K562 (cell line): ENCODE data around the gene MAD1L1. TPM values are rescaled to one million over a fixed set of nuclear protein-coding genes. Genes with fewer than 3 reads are reported as not detected.

Experiments
- ATAC-seq: fragments of 200-7000 bp; cut with Tn5 transposase; 3 replicates; pipeline ENCODE4 v1.9.1; 2020; ENCODE audit warnings: moderate library complexity
- BruUV-seq: library from RNA; stranded (reverse); fragments of 400-500 nt; replicated peaks from 2 replicates; lab custom pipeline; 2021; lab: Mats Ljungman, UMichigan
- CTCF ChIA-PET: fragments of 300-600 bp; formaldehyde crosslinking; extraction: SDS; loops from one replicate; lab custom pipeline; 2021; ENCODE audit warnings: low intra/inter-chr PET ratio; lab: Yijun Ruan, JAX
- POLR2A ChIA-PET: fragments of 300-600, 350-650 bp; sonication (Branson Sonifier 250); formaldehyde crosslinking; extraction: SDS; loops from one replicate; lab custom pipeline; 2021; ENCODE audit warnings: antibody characterized with exemption, inconsistent platforms; lab: Yijun Ruan, JAX
- DNase-seq, 4 experiments: peaks; one replicate each; pipeline versions ENCODE4 v3.0.0 to v3.0.0-alpha.2; 2011 to 2018; ENCODE audit warnings: low spot score in 3 of 4, mixed read lengths in 3 of 4; ENCODE audit errors: extremely low read depth in 1 of 4
- FAIRE-seq: peaks from 2 replicates; lab custom pipeline; 2011; peaks lifted over from hg19 to GRCh38; lab: Jason Lieb, UNC
- H2AFZ ChIP-seq: 2 replicates; pipeline ENCODE4 v1.6.0; 2011; ENCODE audit warnings: low read depth, low read length, control low read depth, inconsistent platforms
- H3K27ac ChIP-seq: fragments of 200-600 bp; 3 replicates; pipeline ENCODE4 v1.8.0; 2011; ENCODE audit warnings: low read depth, mild to moderate bottlenecking, control low read depth, inconsistent platforms, low read length, moderate library complexity, mixed read lengths; ENCODE audit errors: extremely low read depth
- H3K27me3 ChIP-seq, 2 experiments: fragments of 300-600 bp in 1 of 2; 2 replicates in 1 of 2; 3 replicates in 1 of 2; pipeline versions ENCODE4 v1.6.0 to v1.8.0; 2011; ENCODE audit warnings: inconsistent platforms in 2 of 2, low read length in 2 of 2, mild to moderate bottlenecking in 1 of 2, mixed read lengths in 1 of 2, moderate library complexity in 1 of 2; ENCODE audit not compliant: control insufficient read depth in 2 of 2, insufficient read depth in 2 of 2
- H3K36me3 ChIP-seq: fragments of 300-600 bp; 3 replicates; pipeline ENCODE4 v1.8.0; 2011; ENCODE audit warnings: mild to moderate bottlenecking, low read length, inconsistent platforms; ENCODE audit not compliant: control insufficient read depth, insufficient read depth
- H3K4me1 ChIP-seq, 2 experiments: fragments of 200-600 bp in 1 of 2; replicated peaks in 1 of 2; 2 replicates in 1 of 2; 3 replicates in 1 of 2; pipeline versions ENCODE4 v1.5.1 to v1.8.0; 2011; ENCODE audit warnings: inconsistent platforms in 2 of 2, low read length in 2 of 2, mild to moderate bottlenecking in 1 of 2, mixed read lengths in 1 of 2, moderate library complexity in 1 of 2; ENCODE audit not compliant: control insufficient read depth in 2 of 2, insufficient read depth in 2 of 2
- H3K4me2 ChIP-seq: 2 replicates; pipeline ENCODE4 v1.6.1; 2011; ENCODE audit warnings: low read length, control low read depth, inconsistent platforms, mixed read lengths; ENCODE audit not compliant: insufficient read depth
- H3K4me3 ChIP-seq: fragments of 200-600 bp; sonication (generic), shearing (Covaris generic); 2 replicates; pipeline ENCODE4 v1.5.1; 2016; ENCODE audit warnings: control low read depth, inconsistent platforms
- H3K79me2 ChIP-seq: fragments of 200-600 bp; 3 replicates; pipeline ENCODE4 v1.8.0; 2011; ENCODE audit warnings: low read length, inconsistent platforms; ENCODE audit not compliant: control insufficient read depth, insufficient read depth
- H3K9ac ChIP-seq, 2 experiments: 2 replicates each; pipeline versions ENCODE4 v1.6.0 to v1.6.1; 2011; ENCODE audit warnings: low read depth in 2 of 2, low read length in 2 of 2, control low read depth in 1 of 2, inconsistent platforms in 1 of 2, mild to moderate bottlenecking in 1 of 2, mixed read lengths in 1 of 2; ENCODE audit not compliant: insufficient read depth in 1 of 2
- H3K9me1 ChIP-seq: one replicate; pipeline ENCODE4 v1.6.0; 2011; ENCODE audit warnings: inconsistent platforms, mild to moderate bottlenecking, low read length, moderate library complexity; ENCODE audit not compliant: control insufficient read depth, insufficient read depth
- H3K9me3 ChIP-seq: replicated peaks from 2 replicates; pipeline ENCODE4 v1.5.1; 2011; ENCODE audit warnings: low read depth, low read length, inconsistent platforms; ENCODE audit not compliant: control insufficient read depth, insufficient read depth
- H4K20me1 ChIP-seq: replicated peaks from 2 replicates; pipeline ENCODE4 v1.6.1; 2011; ENCODE audit warnings: low read length, inconsistent platforms, mixed read lengths; ENCODE audit not compliant: control insufficient read depth, insufficient read depth
- ETV1 ChIP-seq: fragments of 450-650 bp; conservative IDR thresholded peaks from 2 replicates; pipeline ENCODE4 v1.6.1; 2016; ENCODE audit warnings: missing genetic modification characterization, control low read depth, low read depth, missing compliant biosample characterization
- HLTF ChIP-seq: fragments of 450-650 bp; IDR thresholded peaks from 2 replicates; pipeline ENCODE4 v1.6.1; 2016
- JUNB ChIP-seq: fragments of 450-650 bp; formaldehyde crosslinking; conservative IDR thresholded peaks from 2 replicates; pipeline ENCODE4 v1.4.0; 2020; ENCODE audit warnings: mild to moderate bottlenecking
- MBD2 ChIP-seq: sonication (generic); IDR thresholded peaks from 2 replicates; pipeline ENCODE4 v1.6.1; 2016; ENCODE audit warnings: low read depth, borderline replicate concordance
- SLC30A9 ChIP-seq: fragments of 250-450 bp; sonication (Bioruptor Pico); IDR thresholded peaks from 2 replicates; pipeline ENCODE4 v1.8.0; 2022; ENCODE audit warnings: mild to moderate bottlenecking, moderate library complexity
- ZNF354B ChIP-seq: fragments of 250-450 bp; sonication (Bioruptor Pico); IDR thresholded peaks from 2 replicates; pipeline ENCODE4 v1.4.0; 2020
- ZNF740 ChIP-seq, 3 experiments: fragments of 200-800 bp in 1 of 3; sonication (Bioruptor generic) in 1 of 3; sonication (generic) in 1 of 3; formaldehyde crosslinking in 1 of 3; IDR thresholded peaks; 2 replicates each; pipeline versions ENCODE4 v1.6.1 to v1.8.0; 2016 to 2022; ENCODE audit warnings: mild to moderate bottlenecking in 2 of 3, missing compliant biosample characterization in 2 of 3, missing genetic modification characterization in 2 of 3, missing genetic modification reagents in 1 of 3
- WGBS: fragments of 100-300 bp; shearing (Covaris generic); methylation state at CpG from one replicate; pipeline ENCODE4 v1.1.6; 2016; ENCODE audit warnings: low coverage, mixed read lengths; ENCODE audit not compliant: insufficient coverage; ENCODE audit errors: missing lambda C conversion rate; 5-methylcytosine and 5-hydroxymethylcytosine counted together
- in situ Hi-C: fragments of 300-500 bp; cut with MboI; formaldehyde crosslinking; loops from 4 replicates; pipeline ENCODE4 v1.15.0; 2018; ENCODE audit warnings: inconsistent platforms, mixed read lengths
- intact Hi-C: fragments of 100-400 bp; cut with micrococcal nuclease; formaldehyde crosslinking; loops from 2 replicates; pipeline ENCODE4 v1.14.2; 2022
- polyA plus RNA-seq, 8 experiments: library from polyadenylated mRNA; depleted of rRNA in 4 of 8; stranded (reverse) in 5 of 8; unstranded in 3 of 8; fragments of >200 nt; fragmentation: Nextera tagmentation in 2 of 8; fragmentation: Illumina TruSeq in 1 of 8; extraction: Ambion mirVana in 2 of 8; extraction: Trizol in 1 of 8; gene quantifications; 2 replicates each; pipeline versions ENCODE4 v1.2.1 to v1.2.3, GENCODE V29; 2011 to 2014; ENCODE audit warnings: inconsistent platforms in 1 of 8, missing spikeins in 1 of 8
- total RNA-seq, 7 experiments: library from RNA; depleted of rRNA in 6 of 7; stranded (reverse); fragments of >200 nt in 6 of 7; fragmentation: Illumina TruSeq in 2 of 7; extraction: Trizol in 2 of 7; gene quantifications; 2 replicates each; pipeline versions ENCODE4 v1.2.1 to v1.2.3, GENCODE V29; 2011 to 2021; ENCODE audit warnings: low replicate concordance in 1 of 7

MAD1L1 gene
- total and polyA plus RNA-seq, 9 of the 15 experiments (the other 6 are each of a cell fraction or from before 2014, with no cell fraction given), result 1.7 to 89.7 (median 18.0) TPM

GRCh38 chr7:2230882-2231281 lies 1.9 kb downstream of the MAD1L1 start:
- Histone ChIP-seq H3K27me3 (no peaks in the 10 kb centered on the region), H2AFZ (no peak overlapping the region), H3K9me1 (no peaks in the 10 kb centered on the region), H4K20me1 (0 out of 2 replicates have a peak, but pooled peaks cover 2% of the 10 kb centered on the region), H3K4me2 (no peak overlapping the region), H3K36me3 (peaks cover 63% of the 10 kb centered on the region; the same call in 2 of the 3 replicates)
- intact Hi-C loops, result no loop called here
- ATAC-seq, result no peak
- POLR2A ChIA-PET, result interaction anchor here (0.6 kb wide), 1 partner anchor 221 kb away, joined by 3 read pairs; no protein-coding TSS in a partner anchor
- DNase-seq, result no peak
- BruUV-seq, result no TSS peak
- TF ChIP-seq JUNB (no peak), ZNF740 (CRISPR knock-in tag; IDR thresholded peaks at IDR 0.05) (no peak), ZNF740 (tag; IDR thresholded peaks at IDR 0.05) (no peak), ETV1 (no peak), SLC30A9 (CRISPR knock-in tag) (no peak), ZNF354B (CRISPR knock-in tag) (no peak), HLTF (no peak), MBD2 (no peak)
- TF ChIP-seq, all 486 proteins: peak for 0
- in situ Hi-C loops, result no loop called here
- Histone ChIP-seq H3K9ac (peak overlapping the region in 1 of 2 experiments; percentile 79; a peak in 1 of 4 replicates), H3K27ac (no peak overlapping the region), H3K4me1 (peaks cover 3 to 17% of the 10 kb centered on the region in 2 experiments; a peak in 3 of 5 replicates), H3K4me3 (no peak overlapping the region), H3K79me2 (peaks cover 50% of the 10 kb centered on the region), H3K9me3 (no peaks in the 10 kb centered on the region)
- 91% methylated on average over 9 of the region's 9 CpGs for WGBS
- CTCF ChIA-PET, result no interaction called here
- no peak for FAIRE-seq
